HG03196 (cell line): ENCODE data around the gene GALNT13.

Source experiments
- ATAC-seq: cut with Tn5 transposase; IDR thresholded peaks from one replicate; pipeline ENCODE4 v1.9.1; 2021; ENCODE audit not compliant: unreplicated experiment

GALNT13 gene

GRCh38 chr2:154097833-154098398 is 226.2 kb downstream of the GALNT13 start:
- ATAC-seq = no peak

DNA sequence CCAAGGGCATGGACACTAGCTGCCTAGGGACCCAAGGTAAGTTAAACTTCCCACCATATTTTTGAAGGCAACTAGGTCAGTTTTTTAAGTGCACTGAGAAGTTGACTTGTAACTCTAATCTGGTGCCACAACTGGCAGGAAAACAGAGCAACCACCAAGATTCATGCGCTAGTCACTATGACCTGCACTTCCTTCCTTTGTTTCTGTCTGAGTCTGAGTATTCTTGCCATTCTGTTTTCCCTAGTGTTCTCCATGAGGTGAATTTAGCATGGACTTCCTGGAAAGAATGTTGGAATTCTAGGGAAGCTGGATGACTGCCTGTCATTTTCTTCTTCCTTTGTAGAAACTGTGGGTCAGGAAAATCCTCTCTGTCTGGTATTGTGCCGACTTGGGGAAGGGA is 249.0 kb downstream of the GALNT13 start:
- ATAC-seq = no peak

DNA sequence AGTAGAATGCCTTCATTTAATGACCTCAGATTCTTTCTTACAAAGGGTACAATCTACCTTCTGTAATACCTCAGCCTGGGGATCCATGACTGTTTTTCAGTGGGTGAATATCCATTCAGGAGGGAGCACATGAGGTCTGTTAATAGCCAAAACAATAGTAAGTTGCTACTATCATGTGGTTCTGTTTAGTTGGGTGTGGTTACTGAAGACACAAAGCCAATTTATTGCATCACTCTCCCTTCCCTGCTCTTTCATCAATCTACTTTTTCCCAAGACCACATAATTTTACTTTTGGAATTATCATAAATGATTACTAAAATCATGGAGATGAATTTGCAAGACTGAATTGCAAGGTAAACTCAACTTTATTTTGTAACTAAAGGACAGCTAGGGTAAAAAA is 254.2 kb downstream of the GALNT13 start:
- ATAC-seq = no peak

GRCh38 chr2:154130821-154131220 is 259.1 kb downstream of the GALNT13 start:
- ATAC-seq = no peak

DNA sequence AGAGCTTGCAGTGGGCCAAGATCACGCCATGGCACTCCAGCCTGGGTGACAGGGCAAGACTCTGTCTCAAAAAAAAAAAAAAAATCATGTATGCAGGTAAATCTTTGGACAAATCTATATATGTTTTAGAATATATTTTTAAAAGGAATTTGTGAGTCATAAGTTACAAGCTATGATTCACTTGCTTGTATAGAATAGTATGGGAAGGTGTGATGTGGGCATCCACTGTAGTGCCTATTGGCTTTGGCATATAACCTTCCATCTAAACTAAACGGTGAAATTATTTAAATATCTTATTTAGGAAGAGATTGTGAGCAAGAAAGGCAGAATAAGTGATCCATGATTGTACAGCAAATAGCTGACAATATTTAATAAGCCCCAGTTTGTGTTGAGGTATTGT is 261.1 kb downstream of the GALNT13 start:
- no peak for ATAC-seq

- no peak for ATAC-seq
Observed at GRCh38 chr2:154133823-154134222, 262.1 kb downstream of the GALNT13 start.

GRCh38 chr2:154140249-154141025 is 268.7 kb downstream of the GALNT13 start:
- ATAC-seq = no peak

DNA sequence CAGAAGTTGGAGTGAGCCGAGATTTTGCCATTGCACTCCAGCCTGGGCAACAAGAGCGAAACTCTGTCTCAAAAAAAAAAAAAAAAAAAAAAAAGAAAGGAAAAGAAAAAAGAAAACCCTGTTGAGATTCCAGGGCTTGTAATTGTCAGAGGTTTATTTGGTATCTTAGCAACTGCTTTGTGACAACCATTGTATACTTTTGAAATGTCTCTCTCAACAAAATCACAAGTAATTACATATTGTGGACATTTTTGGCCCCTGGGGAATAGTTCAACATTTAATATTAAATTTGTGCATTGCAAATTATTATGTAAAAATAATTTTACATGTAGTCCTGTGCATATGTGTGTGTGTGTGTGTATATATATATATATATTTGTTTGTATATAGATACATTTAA is 270.8 kb downstream of the GALNT13 start:
- no peak for ATAC-seq

GRCh38 chr2:154143105-154143504 is 271.4 kb downstream of the GALNT13 start:
- ATAC-seq = no peak

GRCh38 chr2:154158101-154158500 is 286.4 kb downstream of the GALNT13 start:
- ATAC-seq = no peak

- no peak for ATAC-seq
Observed at GRCh38 chr2:154161286-154161685, 289.6 kb downstream of the GALNT13 start.

DNA sequence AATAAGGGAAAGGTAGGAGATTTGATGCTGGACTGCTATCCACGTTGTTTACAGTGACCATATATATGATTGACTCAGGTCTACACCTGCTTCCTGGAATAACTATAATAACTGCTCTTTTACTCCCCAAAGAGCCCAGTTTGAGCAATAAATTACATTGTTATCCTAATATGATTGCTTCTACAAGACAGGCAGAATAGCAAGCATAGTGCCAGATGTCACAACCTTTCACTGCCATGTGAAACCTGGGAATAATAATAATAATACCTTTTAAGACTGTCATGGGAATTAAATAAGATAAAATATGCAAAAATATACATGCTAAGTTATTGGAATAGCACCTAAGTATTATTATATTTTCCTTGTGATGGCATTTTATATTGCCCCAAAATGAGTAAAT is 298.7 kb downstream of the GALNT13 start:
- ATAC-seq = no peak

DNA sequence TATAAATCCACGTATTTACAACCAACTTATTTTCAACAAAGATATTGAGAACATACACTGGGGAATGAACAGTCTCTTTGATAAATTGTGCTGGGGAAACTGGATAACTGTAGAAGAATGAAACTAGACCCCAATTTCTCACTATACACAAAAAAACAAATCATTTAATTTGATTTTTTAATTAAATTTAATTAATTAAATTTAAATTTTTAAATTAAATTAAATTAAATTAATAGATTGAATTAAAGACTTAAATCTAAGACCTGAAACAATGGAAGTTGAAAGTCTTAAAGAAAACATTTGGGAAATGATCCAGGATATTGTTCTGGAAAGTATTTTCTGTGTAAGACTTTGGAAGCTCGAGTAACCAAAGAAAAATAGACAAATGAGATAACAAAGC is 301.4 kb downstream of the GALNT13 start:
- ATAC-seq = no peak

DNA sequence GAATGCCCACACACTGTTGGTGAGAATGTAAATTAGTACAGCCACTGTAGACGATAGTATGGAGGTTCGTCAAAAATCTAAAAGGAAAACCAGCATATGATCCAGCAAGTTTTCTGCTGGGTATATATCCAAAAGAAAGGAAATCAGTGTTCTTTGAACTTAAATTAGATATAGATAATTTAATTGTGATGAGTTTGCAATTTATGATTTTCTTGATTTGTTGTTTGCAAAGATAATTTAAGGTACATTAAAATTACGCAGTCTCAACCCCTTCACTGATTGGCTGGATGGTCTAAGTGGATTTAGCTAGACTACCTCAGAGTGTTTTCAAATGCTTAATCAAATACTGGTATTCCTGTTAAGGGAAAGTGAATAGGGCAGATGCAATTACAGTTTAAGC is 302.2 kb downstream of the GALNT13 start:
- ATAC-seq = no peak

DNA sequence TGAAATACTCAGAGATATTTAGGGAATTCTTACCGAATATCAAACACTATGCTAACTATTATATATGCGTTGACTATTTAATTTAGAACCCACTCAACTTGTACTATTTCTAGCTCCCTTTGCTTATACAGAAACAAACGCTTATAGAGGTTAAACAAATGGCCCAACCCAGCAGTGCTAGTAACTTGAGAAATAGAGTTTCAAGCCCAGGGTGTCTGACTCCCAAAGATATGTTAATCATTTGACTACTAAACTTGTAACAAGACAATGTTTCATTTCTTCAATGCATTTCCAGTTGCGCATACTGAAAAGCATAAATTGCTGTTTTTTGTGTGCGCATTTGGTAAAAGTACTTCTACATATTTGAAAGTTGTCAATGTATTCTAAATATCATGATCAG is 310.3 kb downstream of the GALNT13 start:
- no peak for ATAC-seq

GRCh38 chr2:154187948-154188347 is 316.2 kb downstream of the GALNT13 start:
- no peak for ATAC-seq

DNA sequence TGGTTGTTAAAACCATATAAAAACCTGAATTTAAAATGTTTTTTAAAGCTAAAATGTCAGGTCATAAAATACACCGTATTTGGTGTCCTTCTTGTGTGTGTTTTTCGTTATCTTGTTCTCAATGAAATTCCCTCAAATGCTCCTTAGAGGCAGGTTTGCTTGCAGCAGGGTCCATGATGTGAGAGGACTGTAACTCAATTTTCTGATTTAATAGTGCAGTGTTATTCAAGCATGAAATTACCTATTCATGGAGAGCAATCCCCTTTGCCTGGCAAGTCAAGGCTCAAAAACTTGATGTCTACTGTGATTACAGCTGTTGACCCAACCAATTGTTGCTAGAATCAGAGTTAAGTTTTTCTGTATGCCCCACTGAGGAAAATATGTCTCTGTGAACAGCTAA is 318.2 kb downstream of the GALNT13 start:
- no peak for ATAC-seq

- ATAC-seq = no peak
Observed at GRCh38 chr2:154193246-154193645, 321.5 kb downstream of the GALNT13 start.

DNA sequence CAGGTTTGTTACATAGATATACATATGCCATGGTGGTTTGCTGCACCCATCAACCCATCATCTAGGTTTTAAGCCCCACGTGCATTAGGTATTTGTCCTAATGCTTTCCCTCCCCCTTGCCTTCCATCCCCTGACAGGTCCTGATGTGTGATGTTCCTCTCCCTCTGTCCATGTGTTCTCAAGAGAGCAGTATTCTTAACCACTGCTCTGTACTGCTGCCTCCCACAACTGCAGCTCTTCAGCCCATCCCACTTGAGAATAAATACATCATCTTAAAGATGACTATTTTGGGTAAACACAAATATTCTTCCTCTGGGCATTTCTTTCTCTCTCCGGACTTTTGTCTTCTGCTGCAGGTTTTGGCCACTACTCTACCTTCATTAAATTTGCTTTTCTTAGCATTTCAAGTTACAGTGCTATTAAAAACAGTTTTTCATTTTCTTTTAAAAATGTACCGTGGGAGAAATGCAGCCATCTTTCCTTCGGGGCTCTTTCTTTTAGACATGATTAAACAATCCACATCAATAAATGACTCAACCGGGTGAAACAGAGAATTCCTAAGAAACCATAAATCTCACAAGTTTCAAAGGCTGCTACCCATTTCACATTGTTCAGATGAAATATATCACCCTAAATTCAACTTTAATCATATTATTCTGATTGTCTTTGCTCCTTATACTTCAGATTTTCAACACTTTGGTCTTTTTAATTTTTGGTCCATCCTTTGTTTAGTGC is 323.4 kb downstream of the GALNT13 start:
- no peak for ATAC-seq

DNA sequence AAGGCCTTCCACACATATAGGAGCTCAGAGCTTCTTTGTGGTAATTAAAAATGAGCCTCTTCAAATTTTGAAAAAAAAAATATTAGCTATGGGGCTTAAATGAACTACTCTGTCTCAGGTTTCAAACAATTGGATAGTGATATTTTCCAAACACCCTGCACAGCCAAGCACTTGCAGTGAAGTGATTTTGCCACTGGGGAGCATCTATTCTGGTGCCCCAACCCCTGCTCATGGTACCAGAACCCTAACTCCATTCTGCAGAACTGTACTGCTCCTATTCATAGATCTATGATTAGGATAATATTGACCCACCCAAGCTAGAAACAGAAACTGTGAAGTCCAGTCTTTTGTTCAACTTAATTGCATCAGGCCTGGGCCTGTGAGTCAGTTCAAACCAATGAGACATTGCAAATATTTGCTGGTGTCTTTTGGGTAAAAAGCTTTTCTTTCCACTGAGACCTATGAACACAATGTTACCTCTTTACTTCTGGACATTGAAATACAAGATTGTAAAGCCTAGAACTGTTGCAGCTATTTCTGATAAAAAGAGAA is 324.0 kb downstream of the GALNT13 start:
- ATAC-seq = no peak

GRCh38 chr2:154198866-154199265 is 327.1 kb downstream of the GALNT13 start:
- ATAC-seq = no peak

DNA sequence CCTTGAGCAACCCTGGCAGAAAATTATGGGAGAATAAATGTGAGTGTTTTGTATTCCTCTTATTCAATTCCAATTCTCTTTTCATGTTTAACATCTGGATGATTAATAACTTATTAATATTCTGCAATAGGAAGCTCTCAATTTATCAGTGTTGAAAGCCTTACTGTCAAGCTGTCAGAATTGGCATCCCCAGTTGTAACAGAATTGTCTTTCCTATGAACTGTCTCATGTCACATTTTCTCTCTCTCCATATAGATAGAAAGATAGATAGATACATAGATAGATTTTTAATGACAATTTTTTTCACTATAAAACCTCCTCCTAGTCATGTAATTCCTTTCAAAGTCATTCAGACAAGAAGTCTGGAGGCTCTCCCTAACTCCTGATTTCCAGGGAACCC is 331.5 kb downstream of the GALNT13 start:
- ATAC-seq = no peak
